Measurements from ENCODE around the gene SCARB2.
"Not testable (repeated sequence)": the region's sequence is repeated elsewhere in the genome, so short reads cannot be mapped to it uniquely, and the experiment has no call there.

SCARB2 gene, protein sequence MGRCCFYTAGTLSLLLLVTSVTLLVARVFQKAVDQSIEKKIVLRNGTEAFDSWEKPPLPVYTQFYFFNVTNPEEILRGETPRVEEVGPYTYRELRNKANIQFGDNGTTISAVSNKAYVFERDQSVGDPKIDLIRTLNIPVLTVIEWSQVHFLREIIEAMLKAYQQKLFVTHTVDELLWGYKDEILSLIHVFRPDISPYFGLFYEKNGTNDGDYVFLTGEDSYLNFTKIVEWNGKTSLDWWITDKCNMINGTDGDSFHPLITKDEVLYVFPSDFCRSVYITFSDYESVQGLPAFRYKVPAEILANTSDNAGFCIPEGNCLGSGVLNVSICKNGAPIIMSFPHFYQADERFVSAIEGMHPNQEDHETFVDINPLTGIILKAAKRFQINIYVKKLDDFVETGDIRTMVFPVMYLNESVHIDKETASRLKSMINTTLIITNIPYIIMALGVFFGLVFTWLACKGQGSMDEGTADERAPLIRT

DNA sequence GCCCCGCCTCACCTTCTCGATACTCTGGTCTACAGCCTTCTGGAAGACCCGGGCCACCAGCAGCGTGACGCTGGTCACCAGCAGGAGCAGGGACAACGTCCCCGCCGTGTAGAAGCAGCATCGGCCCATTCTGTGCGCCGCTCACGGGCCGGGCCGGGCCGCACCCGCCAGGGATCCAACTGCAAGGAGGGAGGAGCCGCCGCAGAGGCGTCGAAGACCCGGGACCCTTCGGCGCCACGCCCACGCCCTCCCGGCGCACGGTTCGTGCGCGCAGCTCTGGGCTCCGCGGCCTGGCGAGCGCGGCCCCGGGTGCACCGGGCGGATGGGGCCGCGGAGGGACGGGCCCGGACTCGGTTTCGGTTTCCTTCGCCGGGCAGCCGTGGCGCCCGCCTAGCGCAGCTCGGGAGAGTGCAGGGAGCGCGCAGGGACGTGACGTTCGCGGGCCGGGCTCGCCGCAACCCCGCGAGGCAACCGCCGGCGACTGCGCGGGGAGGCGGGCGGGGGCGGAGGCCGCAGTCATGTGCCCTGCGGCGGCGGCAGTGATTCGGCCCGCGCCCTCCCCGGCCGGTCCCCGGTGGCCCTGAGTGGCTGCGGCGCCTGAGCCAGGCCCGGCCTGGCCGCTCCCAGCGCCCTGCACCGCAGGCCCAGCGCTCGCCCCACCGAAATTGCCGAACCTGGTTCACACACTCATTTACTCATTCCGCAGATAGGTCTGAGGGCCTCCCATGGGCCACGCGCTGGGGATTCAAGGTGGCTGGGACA, at the start of gene SCARB2:
Gene SCARB2, minus strand, starts transcription at position 410 of the 762 bp plus-strand sequence. Its CDS starts 281 bp downstream, at position 129.
- DNase-seq (ENCODE audit: low read depth in 2 of 2) = peak; percentile 38 to 44

DNA sequence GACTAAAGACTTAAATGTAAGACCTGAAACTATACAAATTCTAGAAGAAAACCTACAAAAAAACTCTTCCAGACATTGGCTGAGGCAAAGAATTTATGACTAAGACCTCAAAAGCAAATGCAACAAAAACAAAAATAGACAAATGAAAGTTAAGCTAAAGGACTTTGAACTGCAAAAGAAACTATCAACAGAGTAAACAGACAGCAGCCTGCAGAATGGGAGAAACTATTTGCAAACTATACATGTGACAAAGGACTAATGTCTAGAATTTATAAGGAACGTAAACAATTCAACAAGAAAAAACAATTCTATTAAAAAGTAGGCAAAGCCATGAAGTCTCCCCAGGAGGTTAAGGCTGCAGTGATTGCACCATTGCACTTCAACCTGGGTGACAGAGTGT, 46.9 kb upstream of the SCARB2 start:
- DNase-seq (ENCODE audit: low read depth in 2 of 2) = no peak

GRCh38 chr4:76257824-76258223, 44.2 kb upstream of the SCARB2 start:
- no peak for DNase-seq (ENCODE audit: low read depth in 2 of 2)

GRCh38 chr4:76256968-76257367, 43.3 kb upstream of the SCARB2 start:
- DNase-seq (ENCODE audit: low read depth in 2 of 2) = no peak

- DNase-seq (ENCODE audit: low read depth in 2 of 2) = no peak
Measured at GRCh38 chr4:76256032-76256431, 42.4 kb upstream of the SCARB2 start.

- DNase-seq (ENCODE audit: low read depth in 2 of 2) = no peak
Measured at GRCh38 chr4:76253511-76253910, 39.9 kb upstream of the SCARB2 start.

DNA sequence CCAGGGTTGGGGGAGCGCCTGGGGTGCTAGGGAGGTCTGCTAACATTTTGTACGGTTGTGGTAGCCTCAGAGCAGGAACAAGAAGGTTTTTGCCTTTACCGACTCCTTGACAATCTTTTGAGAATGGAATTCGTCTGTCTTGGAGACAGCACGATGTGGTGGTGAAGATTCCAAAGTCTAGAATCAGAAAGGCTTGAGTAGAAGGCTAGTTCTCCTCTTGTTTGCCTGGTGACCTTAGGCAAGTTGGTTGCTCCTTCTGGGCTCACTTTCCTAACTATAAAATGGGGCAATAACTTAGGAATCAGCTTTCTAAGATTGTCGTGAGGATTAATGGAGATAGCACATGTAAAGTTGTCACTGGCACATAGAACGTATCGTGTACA, 38.6 kb upstream of the SCARB2 start:
- no peak for DNase-seq (ENCODE audit: low read depth in 2 of 2)

DNA sequence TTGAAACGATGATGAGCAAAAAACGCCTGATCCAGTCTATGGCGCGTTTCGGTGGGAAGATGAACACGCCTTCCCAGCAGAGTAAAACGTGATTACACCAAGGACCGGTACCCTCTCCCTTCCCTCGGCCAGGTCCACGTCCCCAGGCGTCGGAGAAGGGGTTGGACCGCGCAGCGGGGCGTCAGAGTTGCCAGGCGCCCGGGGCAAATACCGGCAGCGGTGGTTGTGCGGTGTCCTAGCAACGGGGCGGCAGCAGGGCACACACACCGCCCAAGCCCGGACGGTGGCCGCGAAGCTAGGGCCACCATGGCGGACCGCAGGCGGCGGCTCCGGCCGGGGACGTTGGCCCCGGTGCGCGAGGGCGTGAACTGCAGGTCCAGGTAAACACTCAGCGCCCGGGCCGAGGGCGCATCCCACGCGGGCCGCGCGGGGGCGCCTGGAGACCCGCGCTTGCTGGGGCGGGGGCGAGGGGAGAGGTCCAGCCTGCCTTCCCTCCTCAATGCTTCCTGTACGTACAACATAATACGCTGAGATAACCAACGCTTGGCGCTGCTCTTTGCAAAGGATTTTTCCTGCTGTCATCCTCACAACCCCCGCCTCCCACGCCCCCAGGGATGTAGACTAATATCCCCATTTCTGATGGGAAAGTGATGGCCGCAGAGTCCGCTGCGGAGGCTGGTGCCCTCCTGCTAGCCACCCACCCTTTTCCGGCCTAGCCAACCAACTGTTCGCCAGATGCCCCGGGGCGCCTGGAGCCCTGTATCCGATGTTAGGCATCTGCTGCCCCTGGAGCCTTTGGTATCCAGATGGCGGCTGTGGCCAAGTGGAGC, 38.0 kb upstream of the SCARB2 start, which contains the start of gene FAM47E:
Gene FAM47E, plus strand, starts transcription at position 281 of the 830 bp plus-strand sequence. Its CDS starts 26 bp downstream, at position 307.
- DNase-seq (ENCODE audit: low read depth in 2 of 2) = no peak

GRCh38 chr4:76250962-76251361, 37.3 kb upstream of the SCARB2 start:
- DNase-seq (ENCODE audit: low read depth in 2 of 2) = no peak

DNA sequence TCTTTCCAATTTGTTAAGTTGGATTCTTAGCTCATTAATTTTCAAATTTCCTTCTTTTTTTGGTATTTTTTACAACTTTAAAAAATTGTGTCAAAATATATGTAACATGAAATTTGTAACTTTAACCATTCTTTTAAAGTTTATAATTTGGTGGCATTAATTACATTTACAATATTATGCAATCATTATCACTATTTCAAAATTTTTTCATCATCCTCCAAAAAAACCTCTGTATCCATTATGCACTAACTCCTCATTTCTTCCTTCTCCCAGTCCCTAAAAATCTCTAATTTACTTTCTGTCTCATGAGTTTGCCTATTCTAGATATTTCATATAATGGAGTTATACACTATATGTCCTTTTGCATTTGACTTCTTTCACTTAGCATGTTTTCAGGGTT, 33.2 kb upstream of the SCARB2 start:
- DNase-seq (ENCODE audit: low read depth in 2 of 2) = no peak

DNA sequence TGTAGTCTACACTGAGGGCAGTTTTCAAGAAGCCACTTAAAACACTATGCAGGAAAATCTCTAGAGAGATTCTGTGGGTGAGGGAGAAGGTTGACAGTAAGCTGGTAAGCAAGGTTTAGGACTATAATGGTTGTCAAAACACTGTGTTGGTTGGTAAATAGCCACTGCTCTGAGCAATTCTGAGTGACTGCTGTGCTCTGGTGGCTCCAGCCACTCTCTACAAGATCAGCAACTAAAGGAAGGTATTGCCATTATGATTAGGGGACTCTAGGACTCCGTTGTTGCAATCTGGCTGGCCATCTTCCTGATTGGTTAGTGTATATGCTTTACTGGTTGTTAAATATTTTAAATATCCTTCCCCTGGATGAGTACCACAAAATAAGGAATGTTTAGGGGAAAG, 32.4 kb upstream of the SCARB2 start:
- no peak for DNase-seq (ENCODE audit: low read depth in 2 of 2)

DNA sequence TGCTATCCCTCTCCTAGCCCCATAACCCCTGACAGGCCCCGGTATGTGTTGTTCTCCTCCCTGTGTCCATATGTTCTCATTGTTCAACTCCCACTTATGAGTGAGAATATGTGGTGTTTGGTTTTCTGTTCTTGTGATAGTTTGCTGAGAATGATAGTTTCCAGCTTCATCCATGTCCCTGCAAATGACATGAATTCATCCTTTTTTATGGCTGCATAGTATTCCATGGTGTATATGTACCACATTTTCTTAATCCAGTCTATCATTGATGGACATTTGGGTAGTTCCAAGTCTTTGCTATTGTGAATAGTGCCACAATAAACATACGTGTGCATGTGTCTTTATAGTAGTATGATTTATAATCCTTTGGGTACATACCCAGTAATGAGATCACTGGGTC, 30.3 kb upstream of the SCARB2 start:
- not testable (repeated sequence) for DNase-seq (ENCODE audit: low read depth in 2 of 2)

DNA sequence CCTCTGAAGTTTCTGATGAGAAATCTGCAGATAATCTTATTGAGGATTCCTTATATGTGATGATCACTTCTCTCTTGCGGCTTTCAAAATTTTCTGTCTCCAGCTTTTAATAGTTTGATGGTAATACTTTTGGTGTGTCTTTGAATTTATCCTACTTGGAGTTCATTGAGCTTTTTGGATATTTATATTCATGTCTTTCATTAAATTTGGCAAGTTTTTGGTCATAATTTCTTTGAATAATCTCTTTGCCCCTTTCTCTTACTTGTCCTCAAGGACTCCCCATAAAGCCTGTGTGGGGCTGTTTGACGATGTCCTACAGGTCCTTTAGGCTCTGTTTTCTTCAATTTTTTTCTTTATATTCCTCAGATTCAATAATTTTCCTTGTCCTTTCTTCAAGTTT, 26.6 kb upstream of the SCARB2 start:
- DNase-seq (ENCODE audit: low read depth in 2 of 2) = no peak

- no peak for DNase-seq (ENCODE audit: low read depth in 2 of 2)
Measured at GRCh38 chr4:76238701-76239100, 25.1 kb upstream of the SCARB2 start.

- DNase-seq (ENCODE audit: low read depth in 2 of 2) = no peak
Measured at GRCh38 chr4:76238236-76238635, 24.6 kb upstream of the SCARB2 start.

DNA sequence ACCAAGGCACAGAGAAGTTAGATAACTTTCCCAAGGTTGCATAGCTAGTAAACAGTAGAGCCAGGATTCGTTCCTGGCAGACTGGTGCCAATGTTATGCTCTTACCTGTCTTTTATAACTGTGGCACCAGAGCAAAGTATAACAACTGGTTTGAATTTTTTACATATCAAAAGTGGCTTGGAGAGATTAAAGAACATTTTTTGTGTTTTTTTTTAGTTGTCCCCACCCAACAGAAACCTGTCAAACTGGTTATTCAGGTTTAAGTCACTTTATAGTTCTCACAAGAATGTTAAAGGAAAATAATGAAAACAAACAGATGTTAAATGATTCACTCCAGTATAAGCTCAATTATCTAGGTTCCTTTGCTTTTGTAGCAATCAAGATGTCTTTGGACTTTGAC, 22.3 kb upstream of the SCARB2 start:
- no peak for DNase-seq (ENCODE audit: low read depth in 2 of 2)

GRCh38 chr4:76235407-76235806, 21.8 kb upstream of the SCARB2 start:
- DNase-seq (ENCODE audit: low read depth in 2 of 2) = no peak

- no peak for DNase-seq (ENCODE audit: low read depth in 2 of 2)
Measured at GRCh38 chr4:76234679-76235044, 21.0 kb upstream of the SCARB2 start.

GRCh38 chr4:76233967-76234678, 20.5 kb upstream of the SCARB2 start:
- DNase-seq (ENCODE audit: low read depth in 2 of 2) = no peak

DNA sequence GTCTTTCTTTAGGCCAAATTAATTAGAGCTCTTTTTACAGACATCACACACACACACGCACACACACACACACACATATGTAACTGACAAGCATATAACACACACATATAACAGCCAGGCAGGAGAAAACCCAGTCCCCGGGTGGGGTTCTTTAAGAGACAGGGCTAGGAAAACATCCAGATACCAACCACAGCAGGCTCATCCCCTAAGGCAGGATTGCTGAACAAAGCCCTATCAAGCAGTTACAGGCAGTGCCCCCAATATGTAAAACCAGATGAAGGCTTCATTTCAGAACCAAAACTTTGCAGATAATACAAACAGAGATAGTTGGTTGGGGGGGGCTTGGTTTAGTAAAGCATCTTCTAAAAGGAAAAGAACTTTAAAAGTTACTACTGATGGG, 19.9 kb upstream of the SCARB2 start:
- DNase-seq (ENCODE audit: low read depth in 2 of 2) = no peak

DNA sequence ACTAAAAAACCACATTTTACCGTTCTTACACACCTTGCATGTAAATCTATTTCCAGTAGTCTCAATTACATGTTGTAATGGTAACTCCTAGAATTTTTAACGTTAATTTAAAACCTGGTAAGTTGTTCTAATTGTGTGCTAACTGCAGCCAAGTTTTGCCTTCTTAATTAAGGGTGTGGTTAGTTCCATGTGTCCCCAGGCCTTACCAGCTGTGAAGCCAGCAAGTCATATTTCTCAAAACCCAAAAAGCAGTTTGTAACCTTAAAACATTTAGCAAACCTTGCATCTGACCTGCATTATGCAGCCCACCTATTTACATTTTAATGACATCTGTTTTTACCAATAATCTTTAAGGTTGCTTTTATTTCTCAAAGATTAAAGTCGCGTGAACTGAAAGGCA, 19.5 kb upstream of the SCARB2 start:
- DNase-seq (ENCODE audit: low read depth in 2 of 2) = no peak
